Cerebellar nuclear complex (tissue), 1 donor: ENCODE measurements around the gene MCM3AP.

ENCODE experiments used
- DNase-seq, 2 experiments: peaks; one replicate each; lab custom pipeline; 2025; lab: John Stamatoyannopoulos, UW

Gene MCM3AP

GRCh38 chr21:46273341-46273740, 12.1 kb downstream of the MCM3AP start:
- DNase-seq, result no peak

DNA sequence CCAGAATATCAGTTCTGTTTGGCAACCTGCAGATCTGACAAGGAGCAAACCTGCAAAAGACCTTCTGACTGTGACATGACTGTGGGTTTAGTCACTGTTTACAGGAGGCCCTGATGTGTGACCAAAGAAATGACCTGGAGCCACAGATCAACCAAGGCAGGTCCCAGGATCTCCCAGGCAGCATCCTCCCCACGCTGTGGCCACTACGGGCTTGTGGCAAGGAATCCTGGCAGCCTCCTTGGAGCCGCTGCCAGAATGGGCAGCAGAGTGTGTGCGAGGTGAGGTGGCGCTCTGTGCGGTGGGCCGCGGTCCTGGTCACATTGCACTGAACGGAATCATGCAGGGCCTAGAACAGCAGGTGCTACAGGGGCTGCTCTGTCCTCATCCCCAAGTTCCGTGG, 15.9 kb downstream of the MCM3AP start:
- DNase-seq, result no peak

- no peak for DNase-seq
These were observed 17.0 kb downstream of the MCM3AP start for GRCh38 chr21:46268371-46268770.

DNA sequence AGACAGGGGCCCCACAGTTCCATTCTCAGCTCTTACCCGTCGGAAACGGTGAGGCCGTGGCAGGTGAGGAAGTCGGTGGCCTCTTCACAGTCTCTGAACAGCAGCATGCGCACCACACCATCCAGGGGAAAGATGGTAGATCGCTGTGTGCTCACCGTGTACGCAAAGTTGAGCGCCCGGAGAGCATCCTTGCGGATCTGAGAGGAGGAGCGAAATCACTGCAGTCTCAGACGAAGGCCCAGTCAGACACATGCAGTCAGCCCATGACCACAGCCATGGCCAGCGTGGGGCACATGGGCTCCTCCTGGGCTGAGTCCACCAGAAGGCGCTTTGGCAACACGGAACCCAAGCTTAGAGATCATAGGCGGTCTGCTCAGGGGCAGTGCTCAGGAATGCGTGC, 18.5 kb downstream of the MCM3AP start:
- no peak for DNase-seq

- no peak for DNase-seq
These were observed 19.5 kb downstream of the MCM3AP start for GRCh38 chr21:46265736-46266525.

- DNase-seq, result no peak
These were observed 20.7 kb downstream of the MCM3AP start for GRCh38 chr21:46264690-46265144.

DNA sequence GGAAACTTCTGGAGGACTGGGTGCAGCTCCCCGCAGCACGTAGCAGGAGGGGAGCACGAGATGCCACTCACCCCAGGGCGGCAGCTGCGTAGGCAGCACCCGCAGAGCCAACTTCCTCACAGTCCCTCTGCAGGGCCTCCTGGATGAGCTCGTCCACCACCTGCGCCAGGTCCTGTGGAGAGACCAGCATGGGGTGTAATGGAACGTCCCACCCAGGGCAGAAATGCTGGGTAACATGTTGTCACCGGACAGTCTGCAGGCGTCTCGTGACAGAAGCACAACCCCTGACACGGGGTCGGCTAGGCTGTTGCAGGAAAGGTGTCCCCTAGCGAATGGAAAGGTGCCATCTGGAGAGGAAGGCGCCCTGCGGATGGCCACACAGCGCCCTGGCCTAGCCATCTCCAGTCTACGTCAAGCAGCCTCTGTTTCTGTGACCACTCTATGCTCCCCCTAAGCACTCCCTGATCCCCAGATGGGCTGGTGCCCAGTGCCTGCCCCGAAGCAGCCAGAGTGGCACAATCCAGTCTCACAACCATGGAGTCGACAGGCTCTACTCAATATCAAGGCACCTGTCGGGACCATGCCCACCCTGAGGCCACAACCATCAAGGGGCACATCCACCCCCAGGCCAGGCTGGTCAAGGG, 21.2 kb downstream of the MCM3AP start:
- no peak for DNase-seq

- no peak for DNase-seq
These were observed 28.9 kb downstream of the MCM3AP start for GRCh38 chr21:46256501-46256994.

DNA sequence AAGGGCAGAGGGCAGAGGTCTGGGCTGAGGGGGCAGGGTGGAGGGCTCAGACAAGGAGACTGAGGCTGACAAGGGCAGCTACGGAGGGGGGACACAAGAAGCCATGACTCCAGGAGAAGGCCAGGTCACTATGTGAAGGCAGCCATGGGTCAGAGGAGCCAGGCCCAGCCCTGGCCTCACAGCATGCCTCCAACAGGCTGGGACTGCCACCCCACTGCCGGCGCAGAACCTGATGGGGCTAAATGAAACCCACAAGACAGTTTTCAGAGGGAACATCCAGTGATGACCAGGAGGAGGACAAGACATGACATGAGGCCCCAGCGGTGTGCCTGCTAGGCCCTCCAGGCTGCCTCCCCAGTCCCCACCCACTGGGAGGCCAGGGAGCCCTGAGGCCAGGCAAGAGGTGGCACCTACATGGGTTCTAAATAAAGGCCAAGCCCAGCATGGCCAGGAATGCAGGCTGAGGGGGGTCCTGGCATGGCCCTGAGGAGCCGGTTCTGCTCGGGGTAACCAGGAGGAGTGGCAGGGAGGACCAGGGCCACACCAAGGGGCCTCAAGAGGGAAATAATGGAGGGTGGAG, 29.6 kb downstream of the MCM3AP start:
- DNase-seq, result no peak

DNA sequence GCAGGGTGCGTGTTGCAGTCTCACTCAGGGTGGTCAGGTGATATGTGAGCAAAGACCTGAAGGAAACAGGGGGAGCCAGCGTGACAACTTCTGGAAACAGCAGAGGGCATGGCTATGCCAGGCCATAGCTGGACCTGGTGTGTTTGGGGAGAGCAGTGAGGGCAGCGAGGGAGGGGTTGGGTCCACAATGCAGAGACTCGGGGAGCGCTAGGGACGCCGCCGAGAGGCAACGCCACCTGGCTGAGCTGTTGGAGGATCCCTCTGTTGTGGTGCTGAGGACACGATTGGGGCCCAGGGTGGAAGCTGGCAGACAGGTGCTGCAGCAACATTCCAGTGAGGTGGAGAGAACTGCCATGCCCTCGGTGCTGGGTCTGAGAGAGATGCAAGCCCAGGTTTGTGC, 30.2 kb downstream of the MCM3AP start:
- no peak for DNase-seq

DNA sequence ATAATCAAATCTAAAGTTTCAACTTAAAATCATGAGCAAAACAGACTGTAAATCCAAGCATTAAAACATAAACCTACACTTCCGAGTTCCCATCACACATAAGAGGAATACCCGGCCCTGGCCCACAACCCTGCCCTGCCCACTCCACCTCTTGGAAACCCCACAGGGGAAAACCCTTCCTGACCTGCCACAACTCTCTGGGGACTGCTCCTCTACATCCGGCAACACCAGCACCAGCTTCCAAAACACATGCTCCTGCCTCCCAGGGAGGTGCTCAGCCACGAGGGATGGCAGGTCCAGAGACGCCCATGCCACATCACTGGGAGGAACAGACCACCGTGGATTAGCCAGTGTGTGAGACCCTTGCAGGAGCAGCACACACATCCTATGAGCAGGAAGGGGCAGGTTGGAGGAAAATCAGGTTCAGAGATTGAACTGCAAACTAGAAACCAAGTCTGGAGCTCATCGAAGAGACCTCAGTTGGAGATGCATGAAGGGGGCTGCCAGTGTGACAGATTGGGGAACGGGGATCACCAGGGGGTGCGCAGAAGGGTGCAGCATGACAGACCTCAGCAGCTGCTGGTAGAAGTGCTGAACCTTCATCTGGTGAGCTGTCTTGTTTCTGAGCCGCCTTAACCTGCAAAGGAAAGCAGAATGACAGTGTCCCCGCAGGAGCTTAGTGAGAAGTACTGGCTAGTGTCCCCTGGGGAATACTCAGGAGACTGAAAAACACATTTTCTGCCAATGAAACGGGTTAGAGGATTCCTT, 31.0 kb downstream of the MCM3AP start:
- DNase-seq, result no peak

GRCh38 chr21:46253610-46254124, 31.7 kb downstream of the MCM3AP start:
- DNase-seq, result no peak

- no peak for DNase-seq
These were observed 32.6 kb downstream of the MCM3AP start for GRCh38 chr21:46252840-46253239.

- no peak for DNase-seq
These were observed 35.2 kb downstream of the MCM3AP start for GRCh38 chr21:46250146-46250725.

- no peak for DNase-seq
These were observed 36.6 kb downstream of the MCM3AP start for GRCh38 chr21:46248827-46249226.

DNA sequence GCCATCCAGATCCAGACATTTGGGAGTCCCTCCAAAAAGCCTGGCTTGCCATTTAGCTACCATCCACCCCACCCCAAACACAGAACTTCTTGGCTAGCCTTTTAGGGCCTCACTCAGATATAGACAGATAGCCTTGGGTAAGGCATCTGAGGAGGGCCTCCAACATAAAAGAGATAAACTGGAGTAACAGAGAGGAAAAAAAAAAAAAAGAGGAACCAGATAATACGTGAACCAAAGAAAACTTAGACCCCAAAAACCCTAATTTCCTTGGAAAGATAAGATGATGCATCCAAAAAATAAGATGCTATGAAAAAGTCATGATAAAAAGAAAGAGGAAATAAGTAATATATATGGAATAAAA, 37.0 kb downstream of the MCM3AP start:
- DNase-seq, result no peak

DNA sequence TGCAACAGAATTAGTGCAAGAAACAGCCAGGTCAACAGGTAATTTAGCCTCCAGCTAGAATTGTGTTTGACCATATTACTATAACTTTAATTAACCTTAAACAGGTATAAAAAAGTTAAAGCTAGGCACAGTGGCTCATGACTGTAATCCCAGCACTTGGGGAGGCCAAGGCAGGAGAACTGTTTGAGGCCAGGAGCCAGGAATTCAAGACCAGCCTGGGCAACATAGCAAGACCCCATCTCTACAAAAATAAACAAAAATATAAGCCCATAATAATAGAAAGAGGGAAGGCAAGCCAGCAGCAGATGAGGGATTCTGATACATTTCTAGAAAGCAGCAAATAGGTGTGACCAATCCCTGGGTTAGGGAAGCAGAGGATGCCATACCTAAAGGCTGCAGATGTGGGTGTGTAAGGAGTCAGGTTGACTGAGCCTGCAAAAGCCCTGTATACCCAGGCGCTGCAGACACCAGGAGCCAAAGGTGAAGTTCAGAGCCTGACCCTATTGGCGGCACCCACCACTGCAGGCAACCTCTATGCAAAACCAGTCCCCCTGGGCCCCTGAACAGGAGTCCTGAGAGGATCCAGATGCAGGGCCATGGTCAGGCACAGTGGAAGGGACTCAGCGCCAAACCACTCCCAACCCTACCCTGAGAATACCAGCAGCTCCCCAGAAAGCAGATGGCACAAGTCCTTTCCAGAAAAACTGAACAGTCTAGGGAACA, 37.6 kb downstream of the MCM3AP start:
- no peak for DNase-seq

DNA sequence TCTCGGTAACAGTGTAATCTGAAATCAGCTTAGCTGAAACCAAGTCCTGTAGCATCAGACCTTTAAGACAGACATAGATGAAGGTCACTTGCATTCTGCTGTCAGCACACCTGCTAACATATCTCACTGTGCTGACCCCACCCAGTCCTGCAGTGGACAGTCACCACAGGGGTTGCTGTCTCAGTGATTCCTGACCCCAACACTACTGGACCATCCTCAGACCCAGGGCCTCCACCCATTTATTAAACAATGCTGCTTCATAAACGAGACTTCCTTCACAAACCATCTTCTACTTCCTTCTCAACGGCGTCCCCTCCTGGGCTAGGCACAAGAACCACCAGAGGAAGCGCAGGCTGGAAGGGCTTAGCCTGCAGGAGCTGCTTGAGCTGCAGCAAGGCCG, 39.1 kb downstream of the MCM3AP start:
- DNase-seq, result no peak

- no peak for DNase-seq
These were observed 40.0 kb downstream of the MCM3AP start for GRCh38 chr21:46245213-46245915.

DNA sequence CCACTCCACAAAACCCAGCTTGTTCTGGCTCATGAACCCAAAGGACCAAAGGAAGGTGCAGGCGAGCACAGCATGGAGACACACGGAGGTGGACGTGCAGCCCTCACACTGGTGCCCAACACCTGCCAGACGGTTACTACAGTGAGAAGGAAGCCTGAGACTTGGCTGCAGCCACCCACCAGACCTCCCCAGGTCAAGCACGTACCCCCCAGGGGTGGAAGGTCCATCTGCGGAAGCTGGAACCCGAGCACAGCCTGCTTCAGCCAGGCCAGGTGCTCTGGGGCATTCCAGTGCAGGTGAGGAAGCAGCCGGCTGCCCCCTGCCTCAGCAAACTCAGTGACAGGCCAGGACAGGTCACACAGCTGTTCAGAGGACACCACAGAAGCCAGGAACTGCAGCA, 40.8 kb downstream of the MCM3AP start:
- DNase-seq, result no peak
